Hematopoietic multipotent progenitor cell treated with erythropoietin and hydrocortisone succinate and interleukin-3 and kit ligand, for 17 days (in vitro differentiated cells): Measurements from ENCODE around the gene CMSS1.

Experiments used
- DNase-seq: peaks from one replicate; pipeline ENCODE4 v3.0.0-alpha.2; 2015; ENCODE audit warnings: low spot score

CMSS1 gene

GRCh38 chr3:99817437-99818240 lies at the start of gene CMSS1:
Gene CMSS1, plus strand, starts transcription at chr3:99817862.
- peak; percentile 89 for DNase-seq

- no peak for DNase-seq
Measured at GRCh38 chr3:99768126-99768525, 49.5 kb upstream of the CMSS1 start.

- DNase-seq, result no peak
Measured at GRCh38 chr3:99768808-99769501, 48.7 kb upstream of the CMSS1 start.

- no peak for DNase-seq
Measured at GRCh38 chr3:99772171-99772570, 45.5 kb upstream of the CMSS1 start.

GRCh38 chr3:99772671-99773070 lies 45.0 kb upstream of the CMSS1 start:
- DNase-seq, result no peak

- DNase-seq, result no peak
Measured at GRCh38 chr3:99774467-99774866, 43.2 kb upstream of the CMSS1 start.

GRCh38 chr3:99776516-99777209 lies 41.0 kb upstream of the CMSS1 start:
- DNase-seq, result no peak

GRCh38 chr3:99777210-99777549 lies 40.5 kb upstream of the CMSS1 start:
- no peak for DNase-seq

- no peak for DNase-seq
Measured at GRCh38 chr3:99777708-99778107, 40.0 kb upstream of the CMSS1 start.

GRCh38 chr3:99780749-99781148 lies 36.9 kb upstream of the CMSS1 start:
- no peak for DNase-seq

- DNase-seq, result no peak
Measured at GRCh38 chr3:99781761-99782160, 35.9 kb upstream of the CMSS1 start.

- DNase-seq, result no peak
Measured at GRCh38 chr3:99783011-99783573, 34.6 kb upstream of the CMSS1 start.

GRCh38 chr3:99789011-99789721 lies 28.5 kb upstream of the CMSS1 start:
- peak; percentile 15 for DNase-seq

GRCh38 chr3:99794485-99794884 lies 23.2 kb upstream of the CMSS1 start:
- no peak for DNase-seq

GRCh38 chr3:99795573-99795972 lies 22.1 kb upstream of the CMSS1 start:
- no peak for DNase-seq

- no peak for DNase-seq
Measured at GRCh38 chr3:99799422-99799821, 18.2 kb upstream of the CMSS1 start.

- DNase-seq, result no peak
Measured at GRCh38 chr3:99803297-99803696, 14.4 kb upstream of the CMSS1 start.

GRCh38 chr3:99805160-99805559 lies 12.5 kb upstream of the CMSS1 start:
- no peak for DNase-seq

- peak; percentile 60 for DNase-seq
Measured at GRCh38 chr3:99808163-99808794, 9.4 kb upstream of the CMSS1 start.

- DNase-seq, result no peak
Measured at GRCh38 chr3:99809565-99809964, 8.1 kb upstream of the CMSS1 start.

- DNase-seq, result no peak
Measured at GRCh38 chr3:99810403-99810802, 7.3 kb upstream of the CMSS1 start.

GRCh38 chr3:99817047-99817436 lies 620 bp upstream of the CMSS1 start:
- DNase-seq, result no peak
